Common myeloid progenitor, CD34-positive (primary cell): ENCODE measurements around the gene SPATA16. TPM values are rescaled to one million over a fixed set of nuclear protein-coding genes. Genes with fewer than 3 reads are reported as not detected.
"Not testable (repeated sequence)": the region's sequence is repeated elsewhere in the genome, so short reads cannot be mapped to it uniquely, and the experiment has no call there.

Experiments
- CTCF ChIA-PET: fragments of 350-600 bp; sonication (Branson Sonifier 250); formaldehyde crosslinking; loops from one replicate; lab custom pipeline; 2021; ENCODE audit warnings: antibody characterized with exemption; lab: Charles Lee
- POLR2A ChIA-PET: fragments of 350-600 bp; sonication (Branson Sonifier 250); formaldehyde crosslinking; loops from one replicate; lab custom pipeline; 2021; ENCODE audit warnings: antibody characterized with exemption; lab: Charles Lee
- DNase-seq, 3 donors: peaks; one replicate each; pipeline versions ENCODE4 v3.0.0 to v3.0.0-alpha.2; 2013
- H3K27ac ChIP-seq, 2 experiments: 1 replicate in 1 of 2; 2 replicates in 1 of 2; pipeline ENCODE4 v1.7.0; 2013; ENCODE audit warnings: inconsistent platforms in 2 of 2, low read length in 2 of 2, mild to moderate bottlenecking in 2 of 2, low read depth in 1 of 2, moderate library complexity in 1 of 2; ENCODE audit not compliant: severe bottlenecking in 2 of 2, insufficient read depth in 1 of 2, poor library complexity in 1 of 2
- H3K27me3 ChIP-seq, 5 experiments: replicated peaks in 2 of 5; 1 replicate in 3 of 5; 2 replicates in 2 of 5; pipeline versions ENCODE4 v1.6.1 to v1.7.0; 2013; ENCODE audit warnings: low read length in 4 of 5, mild to moderate bottlenecking in 2 of 5, moderate library complexity in 2 of 5, inconsistent platforms in 1 of 5; ENCODE audit not compliant: insufficient read depth in 5 of 5, control insufficient read depth in 4 of 5
- H3K36me3 ChIP-seq, 4 experiments: 1 replicate in 2 of 4; 2 replicates in 2 of 4; pipeline versions ENCODE4 v1.6.1 to v1.7.0; 2013; ENCODE audit warnings: low read length in 3 of 4, control low read depth in 1 of 4, mild to moderate bottlenecking in 1 of 4; ENCODE audit not compliant: control insufficient read depth in 4 of 4, insufficient read depth in 4 of 4
- H3K4me1 ChIP-seq, 4 experiments: 1 replicate in 3 of 4; 2 replicates in 1 of 4; pipeline versions ENCODE4 v1.6.1 to v1.7.1; 2013; ENCODE audit warnings: low read length in 3 of 4, mild to moderate bottlenecking in 3 of 4, control low read depth in 1 of 4, inconsistent platforms in 1 of 4, moderate library complexity in 1 of 4; ENCODE audit not compliant: control insufficient read depth in 4 of 4, insufficient read depth in 4 of 4; ENCODE audit errors: control extremely low read depth in 1 of 4
- H3K4me3 ChIP-seq, 7 experiments: 1 replicate in 4 of 7; 2 replicates in 3 of 7; pipeline versions ENCODE4 v1.5.1 to v1.7.0; 2013; ENCODE audit warnings: mild to moderate bottlenecking in 7 of 7, low read length in 6 of 7, moderate library complexity in 6 of 7, inconsistent platforms in 2 of 7, low read depth in 2 of 7, control low read depth in 1 of 7; ENCODE audit not compliant: insufficient read depth in 4 of 7, control insufficient read depth in 1 of 7; ENCODE audit errors: extremely low read depth in 1 of 7
- H3K9me3 ChIP-seq, 5 experiments: 1 replicate in 4 of 5; 2 replicates in 1 of 5; pipeline versions ENCODE4 v1.6.1 to v1.7.1; 2013; ENCODE audit warnings: low read length in 4 of 5, mild to moderate bottlenecking in 2 of 5, inconsistent platforms in 1 of 5, low read depth in 1 of 5, moderate library complexity in 1 of 5; ENCODE audit not compliant: control insufficient read depth in 4 of 5, insufficient read depth in 2 of 5; ENCODE audit errors: control extremely low read depth in 1 of 5
- WGBS: methylation state at CpG from one replicate; pipeline ENCODE4 v1.1.5; 2013; ENCODE audit not compliant: insufficient coverage; 5-methylcytosine and 5-hydroxymethylcytosine counted together
- polyA plus RNA-seq: library from polyadenylated mRNA; unstranded; fragments of 120-200 nt; gene quantifications from one replicate; pipeline ENCODE4 v1.2.1, GENCODE V29; 2013

Gene SPATA16, protein sequence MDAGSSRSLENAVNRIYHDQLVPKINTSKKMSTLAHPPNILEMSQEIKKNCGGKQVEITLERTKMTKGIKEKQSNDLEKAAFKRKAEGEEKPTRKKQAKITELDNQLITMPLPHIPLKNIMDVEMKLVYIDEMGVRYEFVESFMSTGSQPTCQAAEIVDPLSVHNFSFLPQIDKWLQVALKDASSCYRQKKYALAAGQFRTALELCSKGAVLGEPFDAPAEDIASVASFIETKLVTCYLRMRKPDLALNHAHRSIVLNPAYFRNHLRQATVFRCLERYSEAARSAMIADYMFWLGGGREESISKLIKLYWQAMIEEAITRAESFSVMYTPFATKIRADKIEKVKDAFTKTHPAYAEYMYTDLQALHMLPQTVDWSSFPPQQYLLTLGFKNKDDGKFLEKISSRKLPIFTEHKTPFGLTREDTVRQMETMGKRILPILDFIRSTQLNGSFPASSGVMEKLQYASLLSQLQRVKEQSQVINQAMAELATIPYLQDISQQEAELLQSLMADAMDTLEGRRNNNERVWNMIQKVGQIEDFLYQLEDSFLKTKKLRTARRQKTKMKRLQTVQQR
- not detected for polyA plus RNA-seq

DNA sequence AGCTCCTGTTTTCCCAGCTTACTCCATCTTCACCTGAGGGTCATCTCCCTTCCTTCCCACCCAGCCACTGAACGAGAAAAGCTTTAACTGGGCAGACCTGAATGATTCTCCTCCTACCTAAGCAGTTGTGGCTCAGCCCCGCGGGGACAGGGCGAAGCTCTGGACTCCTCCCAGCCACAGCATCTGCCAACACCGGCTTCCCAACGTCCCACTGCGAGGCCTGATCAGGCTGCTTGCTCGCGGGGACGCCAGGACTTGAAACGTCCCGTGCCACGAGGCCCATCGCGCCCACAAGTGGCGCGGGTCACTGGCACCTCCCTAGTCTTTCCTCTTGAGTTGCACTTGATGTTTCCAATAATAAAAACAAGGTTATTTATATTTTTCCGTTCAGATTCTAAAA, at the start of gene SPATA16:
TSS of gene SPATA16 (minus strand) at position 250 of the 400 bp plus-strand sequence. CDS start 23,504 bp downstream, outside the sequence.
- DNase-seq: no peak
- H3K27me3 ChIP-seq: no peaks in the 10 kb centered on the region
- ChIA-PET CTCF (no interaction called here), POLR2A (no interaction called here)
- 94% methylated on average over 7 of the region's 18 CpGs for WGBS
- no peaks in the 10 kb centered on the region for H3K9me3 ChIP-seq
- H3K36me3 ChIP-seq: no peaks in the 10 kb centered on the region
- no peak within 1 kb of the TSS for H3K27ac ChIP-seq
- no peaks in the 10 kb centered on the region for H3K4me1 ChIP-seq
- no peak within 1 kb of the TSS for H3K4me3 ChIP-seq

DNA sequence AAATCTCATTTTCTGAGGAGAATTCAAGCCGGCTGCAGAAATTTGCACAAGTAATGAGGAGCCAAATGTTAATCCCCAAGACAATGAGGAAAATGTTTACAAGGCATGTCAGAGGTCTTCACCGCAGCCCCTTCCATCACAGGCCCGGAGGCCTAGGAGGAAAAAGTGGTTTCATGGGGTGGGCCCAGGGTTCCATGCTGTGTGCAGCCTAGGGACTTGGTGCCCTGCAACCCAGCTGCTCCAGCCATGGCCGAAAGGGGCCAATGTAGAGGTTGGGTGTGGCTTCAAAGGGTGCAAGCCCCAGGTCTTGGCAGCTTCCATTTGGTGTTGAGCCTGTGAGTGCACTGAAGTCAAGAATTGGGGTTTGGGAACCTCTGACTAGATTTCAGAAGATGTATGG, 42.0 kb upstream of the SPATA16 start:
- H3K36me3 ChIP-seq, H3K4me1 ChIP-seq, H3K27ac ChIP-seq, CTCF ChIA-PET, H3K27me3 ChIP-seq, H3K4me3 ChIP-seq, DNase-seq: not testable (repeated sequence)
- POLR2A ChIA-PET: interaction anchor here (0.7 kb wide), 1 partner anchor 96 kb away, joined by 3 read pairs; no protein-coding TSS in a partner anchor
- H3K9me3 ChIP-seq: peaks cover 0 to 12% (median 2%) of the 10 kb centered on the region in 5 experiments
- 100% methylated on average over 3 of the region's 4 CpGs for WGBS

DNA sequence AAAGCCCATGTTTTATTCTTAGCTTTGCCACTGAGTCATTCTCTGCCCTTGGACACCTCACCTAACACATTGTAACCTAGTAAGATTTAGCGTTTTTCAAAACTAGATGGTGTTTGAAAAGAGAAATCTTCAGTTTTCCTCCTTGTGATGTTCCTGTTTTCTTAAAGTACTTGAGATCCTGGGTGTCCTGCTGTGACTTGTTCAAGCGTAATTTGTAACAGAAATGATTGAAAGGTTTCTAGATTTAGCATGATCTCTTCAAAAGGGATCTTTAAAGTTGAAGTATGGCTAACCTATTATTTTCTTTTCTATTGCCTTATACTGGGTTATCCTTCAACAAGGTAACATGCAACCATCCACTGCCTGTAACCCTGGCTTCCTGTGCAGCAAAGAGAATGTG, 32.6 kb upstream of the SPATA16 start:
- WGBS: no CpG with 5 or more reads among the region's 2 CpGs
- Histone ChIP-seq H3K4me3 (no peak overlapping the region), H3K27me3 (no peaks in the 10 kb centered on the region), H3K4me1 (no peaks in the 10 kb centered on the region), H3K27ac (no peak overlapping the region), H3K36me3 (no peaks in the 10 kb centered on the region), H3K9me3 (no peaks in the 10 kb centered on the region)
- no peak for DNase-seq
- ChIA-PET CTCF (no interaction called here), POLR2A (no interaction called here)

DNA sequence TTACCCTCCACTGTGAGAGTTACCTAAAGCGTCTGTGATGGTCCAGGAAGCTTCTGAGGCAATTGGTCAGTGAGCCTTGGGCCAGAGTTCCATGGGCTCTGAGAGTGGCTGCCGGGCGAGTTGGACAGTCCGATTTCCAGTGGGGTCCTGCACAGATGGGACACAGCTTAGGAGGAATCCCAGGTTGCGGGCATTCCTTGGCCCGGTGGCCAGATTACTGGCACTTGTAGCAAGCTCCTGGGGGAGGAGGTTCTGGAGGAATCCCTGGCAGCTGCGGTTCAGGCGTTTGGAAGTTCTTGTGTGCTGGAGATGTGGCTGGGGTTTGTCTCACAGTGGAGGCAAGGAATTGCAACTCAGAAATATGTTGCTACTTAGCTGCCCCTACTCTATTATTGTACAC, 18.1 kb upstream of the SPATA16 start:
- WGBS: 97% methylated on average over 3 of the region's 8 CpGs
- H3K4me1 ChIP-seq, H3K27ac ChIP-seq, H3K27me3 ChIP-seq, CTCF ChIA-PET, POLR2A ChIA-PET, H3K4me3 ChIP-seq, H3K9me3 ChIP-seq, H3K36me3 ChIP-seq, DNase-seq: not testable (repeated sequence)

DNA sequence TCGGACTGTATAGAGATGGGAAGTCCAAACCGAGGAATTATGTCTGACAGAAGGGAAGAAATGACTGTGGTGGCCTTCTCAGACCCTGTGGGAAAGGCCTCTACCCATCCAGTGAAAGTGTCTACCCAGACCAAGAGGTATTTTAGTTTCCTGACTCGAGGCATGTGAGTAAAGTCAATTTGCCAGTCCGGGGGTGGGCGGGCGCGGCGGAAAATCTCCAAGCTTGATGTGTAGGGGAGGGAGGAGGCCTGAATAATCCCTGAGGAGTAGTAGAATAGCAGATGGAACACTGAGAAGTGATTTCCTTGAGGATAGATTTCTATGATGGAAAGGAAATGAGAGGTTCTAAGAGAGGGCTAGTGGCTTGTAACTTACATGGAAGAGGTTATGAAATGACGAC, 15.5 kb upstream of the SPATA16 start:
- H3K4me1 ChIP-seq, DNase-seq, H3K36me3 ChIP-seq, H3K27me3 ChIP-seq, H3K4me3 ChIP-seq, CTCF ChIA-PET, H3K9me3 ChIP-seq, H3K27ac ChIP-seq, POLR2A ChIA-PET: not testable (repeated sequence)
- WGBS: 100% methylated on average over 6 of the region's 9 CpGs

DNA sequence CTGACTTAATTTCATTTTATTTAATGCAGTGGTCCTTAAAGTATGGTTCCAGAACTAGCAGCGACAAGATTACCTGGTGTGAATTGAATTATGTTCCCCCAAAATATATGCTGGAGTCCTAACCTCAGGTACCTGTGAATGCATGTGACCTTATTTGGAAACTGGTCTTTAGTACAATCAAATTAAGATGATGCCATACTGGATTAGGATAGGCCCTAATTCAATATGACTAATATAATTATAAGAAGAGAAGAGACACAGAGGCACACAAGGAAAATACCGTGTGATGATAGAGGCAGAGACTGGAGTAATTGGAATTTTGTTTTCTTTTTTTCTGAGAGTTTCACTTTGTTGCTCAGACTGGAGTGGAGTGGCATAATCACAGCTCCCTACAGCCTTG, 12.6 kb upstream of the SPATA16 start:
- Histone ChIP-seq H3K27me3 (no peaks in the 10 kb centered on the region), H3K4me3 (no peak overlapping the region), H3K36me3 (no peaks in the 10 kb centered on the region), H3K4me1 (no peaks in the 10 kb centered on the region), H3K27ac (no peak overlapping the region), H3K9me3 (no peaks in the 10 kb centered on the region)
- no peak for DNase-seq
- WGBS: 100% methylated on average over 1 of the region's 2 CpGs
- ChIA-PET CTCF (no interaction called here), POLR2A (no interaction called here)

DNA sequence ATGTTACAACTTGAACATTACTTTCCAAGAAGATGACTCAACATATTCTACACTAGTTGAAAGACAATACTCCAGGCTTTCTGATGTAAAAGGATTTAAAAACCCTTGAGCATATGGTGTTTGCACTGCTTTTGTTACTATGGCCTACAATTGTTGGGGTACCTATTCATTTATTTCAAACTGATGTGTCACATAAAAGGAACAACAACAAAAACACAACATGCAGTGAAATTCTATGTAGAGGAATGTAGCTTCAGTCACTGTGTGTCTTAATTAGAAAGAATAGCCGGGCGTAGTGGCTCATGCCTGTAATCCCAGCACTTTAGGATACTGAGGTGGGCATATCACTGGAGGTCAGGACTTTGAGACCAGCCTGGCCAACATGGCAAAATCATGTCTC, 1.6 kb downstream of the SPATA16 start:
- H3K36me3 ChIP-seq: no peaks in the 10 kb centered on the region
- H3K27me3 ChIP-seq: no peaks in the 10 kb centered on the region
- H3K4me1 ChIP-seq: no peaks in the 10 kb centered on the region
- CTCF ChIA-PET: no interaction called here
- no peaks in the 10 kb centered on the region for H3K9me3 ChIP-seq
- H3K4me3 ChIP-seq: no peak overlapping the region
- POLR2A ChIA-PET: no interaction called here
- DNase-seq: no peak
- no peak overlapping the region for H3K27ac ChIP-seq
- WGBS: no CpG with 5 or more reads among the region's 2 CpGs
